ENCODE data around the gene MPDZ.

MPDZ gene

GRCh38 chr9:13279284-13280141 is at the start of gene MPDZ:
Gene MPDZ (minus strand): TSS chr9:13279692. CDS start chr9:13250315, 29,377 bp downstream.
- DNase-seq: no peak

GRCh38 chr9:13324988-13325387 is 45.5 kb upstream of the MPDZ start:
- DNase-seq: no peak

- DNase-seq: no peak
Observed at GRCh38 chr9:13322828-13323550, 43.5 kb upstream of the MPDZ start.

- DNase-seq: no peak
Observed at GRCh38 chr9:13318027-13318426, 38.5 kb upstream of the MPDZ start.

- no peak for DNase-seq
Observed at GRCh38 chr9:13296972-13297371, 17.5 kb upstream of the MPDZ start.

- no peak for DNase-seq
Observed at GRCh38 chr9:13295556-13295955, 16.1 kb upstream of the MPDZ start.

- DNase-seq: no peak
Observed at GRCh38 chr9:13292782-13293181, 13.3 kb upstream of the MPDZ start.

- no peak for DNase-seq
Observed at GRCh38 chr9:13292158-13292557, 12.7 kb upstream of the MPDZ start.

GRCh38 chr9:13291718-13292117 is 12.2 kb upstream of the MPDZ start:
- no peak for DNase-seq

- DNase-seq: no peak
Observed at GRCh38 chr9:13284011-13284410, 4.5 kb upstream of the MPDZ start.

GRCh38 chr9:13282998-13283397 is 3.5 kb upstream of the MPDZ start:
- DNase-seq: no peak

- no peak for DNase-seq
Observed at GRCh38 chr9:13281356-13282016, 2.0 kb upstream of the MPDZ start.

- no peak for DNase-seq
Observed at GRCh38 chr9:13278368-13279246, 885 bp downstream of the MPDZ start.

- no peak for DNase-seq
Observed at GRCh38 chr9:13278023-13278367, 1.5 kb downstream of the MPDZ start.

GRCh38 chr9:13274886-13275641 is 4.4 kb downstream of the MPDZ start:
- DNase-seq: no peak

GRCh38 chr9:13270734-13271133 is 8.8 kb downstream of the MPDZ start:
- DNase-seq: no peak

- no peak for DNase-seq
Observed at GRCh38 chr9:13269589-13270452, 9.7 kb downstream of the MPDZ start.

- no peak for DNase-seq
Observed at GRCh38 chr9:13268469-13268868, 11.0 kb downstream of the MPDZ start.

GRCh38 chr9:13267743-13268142 is 11.7 kb downstream of the MPDZ start:
- peak; percentile 1 to 2 for DNase-seq

GRCh38 chr9:13266167-13266566 is 13.3 kb downstream of the MPDZ start:
- no peak for DNase-seq

GRCh38 chr9:13264788-13265187 is 14.7 kb downstream of the MPDZ start:
- DNase-seq: no peak
